ENCODE results near the gene TRMT10B.

DNA sequence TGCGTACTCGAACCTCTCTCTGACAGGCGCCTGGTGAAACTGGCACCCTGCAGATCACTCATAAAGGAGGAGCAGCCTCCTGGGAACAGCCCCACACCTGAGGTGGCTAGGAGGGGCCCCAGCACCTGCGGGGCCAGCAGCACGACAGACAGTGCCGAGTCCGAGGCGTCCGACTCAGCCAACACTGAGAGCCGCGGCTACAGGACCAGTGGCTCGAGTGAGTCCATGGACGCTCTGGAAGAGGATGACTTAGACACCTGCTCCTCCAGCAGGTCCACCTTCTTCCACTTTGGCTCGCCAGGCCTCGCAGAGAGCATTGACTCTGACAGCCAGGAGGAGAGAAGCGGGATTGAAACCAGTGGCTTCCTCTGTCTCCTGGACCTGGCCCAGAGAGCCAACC, 13.5 kb upstream of the TRMT10B start:
- TF ChIP-seq, protein P1, sequence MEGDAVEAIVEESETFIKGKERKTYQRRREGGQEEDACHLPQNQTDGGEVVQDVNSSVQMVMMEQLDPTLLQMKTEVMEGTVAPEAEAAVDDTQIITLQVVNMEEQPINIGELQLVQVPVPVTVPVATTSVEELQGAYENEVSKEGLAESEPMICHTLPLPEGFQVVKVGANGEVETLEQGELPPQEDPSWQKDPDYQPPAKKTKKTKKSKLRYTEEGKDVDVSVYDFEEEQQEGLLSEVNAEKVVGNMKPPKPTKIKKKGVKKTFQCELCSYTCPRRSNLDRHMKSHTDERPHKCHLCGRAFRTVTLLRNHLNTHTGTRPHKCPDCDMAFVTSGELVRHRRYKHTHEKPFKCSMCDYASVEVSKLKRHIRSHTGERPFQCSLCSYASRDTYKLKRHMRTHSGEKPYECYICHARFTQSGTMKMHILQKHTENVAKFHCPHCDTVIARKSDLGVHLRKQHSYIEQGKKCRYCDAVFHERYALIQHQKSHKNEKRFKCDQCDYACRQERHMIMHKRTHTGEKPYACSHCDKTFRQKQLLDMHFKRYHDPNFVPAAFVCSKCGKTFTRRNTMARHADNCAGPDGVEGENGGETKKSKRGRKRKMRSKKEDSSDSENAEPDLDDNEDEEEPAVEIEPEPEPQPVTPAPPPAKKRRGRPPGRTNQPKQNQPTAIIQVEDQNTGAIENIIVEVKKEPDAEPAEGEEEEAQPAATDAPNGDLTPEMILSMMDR (IDR thresholded peaks at IDR 0.05), result no peak
- no peak for TF ChIP-seq POLR2AphosphoS5 (IDR thresholded peaks at IDR 0.05)
